ENCODE data around the gene ZNF28. TPM values are rescaled to one million over a fixed set of nuclear protein-coding genes. Genes with fewer than 3 reads are reported as not detected.

Gene ZNF28
- total and polyA plus RNA-seq, 2 donors (not counting 3 experiments of a cell fraction or from before 2014, with no cell fraction given): 4.2 to 14.9 TPM

GRCh38 chr19:52825765-52826164 is 4.3 kb upstream of the ZNF28 start:
- no TSS peak for BruUV-seq (replicated peaks)
- no peaks in the 10 kb centered on the region for H3K9me1 ChIP-seq (replicated peaks; ENCODE audit: control insufficient read depth, extremely low read depth, insufficient read depth, low read length)
- FAIRE-seq: no peak

More at GRCh38 chr19:52825765-52826164, 4.3 kb upstream of the ZNF28 start:
- CTCF ChIA-PET: no interaction called here
- Histone ChIP-seq H3K36me3 (ENCODE audit: control insufficient read depth in 2 of 2, extremely low read depth in 1 of 2, insufficient read depth in 2 of 2, low read length in 2 of 2) (no peaks in the 10 kb centered on the region), H3K4me3 (replicated peaks in 1 of 3; ENCODE audit: insufficient read depth in 1 of 3, low read depth in 1 of 3, low read length in 3 of 3) (no peak overlapping the region), H4K20me1 (replicated peaks; ENCODE audit: control insufficient read depth, extremely low read depth, insufficient read depth, low read length) (no peaks in the 10 kb centered on the region), H3K9ac (replicated peaks; ENCODE audit: extremely low read depth, insufficient read depth, low read length) (no peak overlapping the region), H3K27ac (ENCODE audit: insufficient read depth, low read depth, low read length) (no peak overlapping the region), H3K4me2 (ENCODE audit: insufficient read depth, low read length) (no peak overlapping the region), H2AFZ (ENCODE audit: low read depth, low read length) (no peak overlapping the region), H3K79me2 (ENCODE audit: control insufficient read depth, insufficient read depth, low read length) (no peaks in the 10 kb centered on the region), H3K9me3 (replicated peaks; ENCODE audit: control insufficient read depth, insufficient read depth, low read length) (no peaks in the 10 kb centered on the region), H3K4me1 (ENCODE audit: control insufficient read depth, extremely low read depth, insufficient read depth, low read length) (no peaks in the 10 kb centered on the region), H3K27me3 (ENCODE audit: control insufficient read depth in 2 of 2, insufficient read depth in 2 of 2, low read length in 2 of 2) (no peaks in the 10 kb centered on the region)
- DNase-seq (ENCODE audit: low read depth, low spot score): no peak
- TF ChIP-seq POLR2A (IDR thresholded peaks at IDR 0.05; ENCODE audit: low read depth, low read length) (no peak), FOS (IDR thresholded peaks at IDR 0.05; ENCODE audit: borderline replicate concordance, insufficient read depth, low read length) (no peak), EZH2 (IDR thresholded peaks at IDR 0.05; ENCODE audit: borderline replicate concordance, low read depth, low read length, severe bottlenecking) (no peak), MAX (IDR thresholded peaks at IDR 0.05; ENCODE audit: insufficient read depth, insufficient read length) (no peak), MYC (IDR thresholded peaks at IDR 0.05; ENCODE audit: low read depth, low read length) (no peak), JUN (IDR thresholded peaks at IDR 0.05; ENCODE audit: borderline replicate concordance, insufficient read depth, insufficient read length, low read depth) (no peak), GATA2 (IDR thresholded peaks at IDR 0.05; ENCODE audit: insufficient read depth, insufficient read length, low read depth, low read length) (no peak), CTCF (IDR thresholded peaks at IDR 0.05; ENCODE audit: extremely low read depth in 1 of 2, insufficient read depth in 1 of 2, low read depth in 1 of 2, low read length in 2 of 2) (no peak), POLR2AphosphoS5 (IDR thresholded peaks at IDR 0.05; ENCODE audit: insufficient read depth, low read depth, low read length) (no peak)
- POLR2A ChIA-PET: no interaction called here
- intact Hi-C loops (cut with micrococcal nuclease) (no loop called here), dilution Hi-C loops (cut with MboI; ENCODE audit: extremely low pct_ligation_motif_present, low sequenced_read_pairs) (no loop called here)
